ENCODE measurements around the gene TMEM121.

GRCh38 chr14:105527381-105527825 is 1.0 kb downstream of the TMEM121 start:
- TF ChIP-seq PATZ1 (CRISPR knock-in tag; IDR thresholded peaks at IDR 0.05; ENCODE audit: borderline replicate concordance) (no peak), ZNF70 (CRISPR knock-in tag; IDR thresholded peaks at IDR 0.05) (no peak), OSR1 (CRISPR knock-in tag; IDR thresholded peaks at IDR 0.05) (no peak), CREB5 (CRISPR knock-in tag; IDR thresholded peaks at IDR 0.05; ENCODE audit: low read depth) (no peak), RARB (CRISPR knock-in tag; IDR thresholded peaks at IDR 0.05) (no peak), CSDC2 (CRISPR knock-in tag; IDR thresholded peaks at IDR 0.05) (no peak), PPARA (CRISPR knock-in tag; IDR thresholded peaks at IDR 0.05; ENCODE audit: borderline replicate concordance) (no peak), ESRRG (CRISPR knock-in tag; IDR thresholded peaks at IDR 0.05) (no peak), ZNF8 (CRISPR knock-in tag; IDR thresholded peaks at IDR 0.05) (no peak), BACH2 (CRISPR knock-in tag; IDR thresholded peaks at IDR 0.05; ENCODE audit: borderline replicate concordance) (no peak), TOX (CRISPR knock-in tag; IDR thresholded peaks at IDR 0.05; ENCODE audit: borderline replicate concordance) (no peak), ARNTL (CRISPR knock-in tag; IDR thresholded peaks at IDR 0.05; ENCODE audit: borderline replicate concordance, low read depth) (no peak), ZFP30 (CRISPR knock-in tag; IDR thresholded peaks at IDR 0.05) (no peak)
- TF ChIP-seq, protein P1, sequence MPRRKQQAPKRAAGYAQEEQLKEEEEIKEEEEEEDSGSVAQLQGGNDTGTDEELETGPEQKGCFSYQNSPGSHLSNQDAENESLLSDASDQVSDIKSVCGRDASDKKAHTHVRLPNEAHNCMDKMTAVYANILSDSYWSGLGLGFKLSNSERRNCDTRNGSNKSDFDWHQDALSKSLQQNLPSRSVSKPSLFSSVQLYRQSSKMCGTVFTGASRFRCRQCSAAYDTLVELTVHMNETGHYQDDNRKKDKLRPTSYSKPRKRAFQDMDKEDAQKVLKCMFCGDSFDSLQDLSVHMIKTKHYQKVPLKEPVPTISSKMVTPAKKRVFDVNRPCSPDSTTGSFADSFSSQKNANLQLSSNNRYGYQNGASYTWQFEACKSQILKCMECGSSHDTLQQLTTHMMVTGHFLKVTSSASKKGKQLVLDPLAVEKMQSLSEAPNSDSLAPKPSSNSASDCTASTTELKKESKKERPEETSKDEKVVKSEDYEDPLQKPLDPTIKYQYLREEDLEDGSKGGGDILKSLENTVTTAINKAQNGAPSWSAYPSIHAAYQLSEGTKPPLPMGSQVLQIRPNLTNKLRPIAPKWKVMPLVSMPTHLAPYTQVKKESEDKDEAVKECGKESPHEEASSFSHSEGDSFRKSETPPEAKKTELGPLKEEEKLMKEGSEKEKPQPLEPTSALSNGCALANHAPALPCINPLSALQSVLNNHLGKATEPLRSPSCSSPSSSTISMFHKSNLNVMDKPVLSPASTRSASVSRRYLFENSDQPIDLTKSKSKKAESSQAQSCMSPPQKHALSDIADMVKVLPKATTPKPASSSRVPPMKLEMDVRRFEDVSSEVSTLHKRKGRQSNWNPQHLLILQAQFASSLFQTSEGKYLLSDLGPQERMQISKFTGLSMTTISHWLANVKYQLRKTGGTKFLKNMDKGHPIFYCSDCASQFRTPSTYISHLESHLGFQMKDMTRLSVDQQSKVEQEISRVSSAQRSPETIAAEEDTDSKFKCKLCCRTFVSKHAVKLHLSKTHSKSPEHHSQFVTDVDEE (CRISPR knock-in tag; IDR thresholded peaks at IDR 0.05) = no peak
